H1 (cell line): ENCODE results near the gene ISY1. TPM values are rescaled to one million over a fixed set of nuclear protein-coding genes. Genes with fewer than 3 reads are reported as not detected.

ENCODE experiments used
- BACH1 ChIP-seq: IDR thresholded peaks from 2 replicates; pipeline ENCODE4 v1.6.1; 2012; ENCODE audit warnings: low read length, improper control_type of control experiment
- BRCA1 ChIP-seq: IDR thresholded peaks from 2 replicates; pipeline ENCODE4 v1.6.1; 2012; ENCODE audit warnings: low read depth, low read length, improper control_type of control experiment
- CHD2 ChIP-seq: IDR thresholded peaks from 2 replicates; pipeline ENCODE4 v1.6.1; 2012; ENCODE audit warnings: low read length, improper control_type of control experiment
- CREB1 ChIP-seq: IDR thresholded peaks from 2 replicates; pipeline ENCODE4 v1.6.1; 2012; ENCODE audit warnings: inconsistent platforms
- CTBP2 ChIP-seq: IDR thresholded peaks from 2 replicates; pipeline ENCODE4 v1.7.0; 2011; ENCODE audit warnings: borderline replicate concordance, mild to moderate bottlenecking, moderate library complexity, mixed read lengths, low read length; ENCODE audit not compliant: insufficient read depth, insufficient read length
- EGR1 ChIP-seq: IDR thresholded peaks from 2 replicates; pipeline ENCODE4 v1.6.1; 2011; ENCODE audit warnings: low read depth, low read length, borderline replicate concordance
- EZH2 ChIP-seq: fragments of 200-600 bp; sonication (generic); IDR thresholded peaks from 2 replicates; pipeline ENCODE4 v1.7.1; 2012; ENCODE audit warnings: low read depth, mild to moderate bottlenecking, moderate library complexity, low read length, inconsistent platforms; ENCODE audit not compliant: severe bottlenecking
- GTF2F1 ChIP-seq: IDR thresholded peaks from 2 replicates; pipeline ENCODE4 v1.6.1; 2012; ENCODE audit warnings: low read depth, low read length, improper control_type of control experiment, borderline replicate concordance
- RXRA ChIP-seq: IDR thresholded peaks from 2 replicates; pipeline ENCODE4 v1.6.1; 2011; ENCODE audit warnings: low read depth, mild to moderate bottlenecking, low read length, moderate library complexity; ENCODE audit not compliant: insufficient read depth
- SIRT6 ChIP-seq: IDR thresholded peaks from one replicate; pipeline ENCODE4 v1.7.1; 2012; ENCODE audit warnings: low read length, inconsistent platforms
- SIX5 ChIP-seq: IDR thresholded peaks from 2 replicates; pipeline ENCODE4 v1.6.1; 2011; ENCODE audit warnings: mild to moderate bottlenecking, low read depth, low read length
- SP1 ChIP-seq: IDR thresholded peaks from 2 replicates; pipeline ENCODE4 v1.6.1; 2011; ENCODE audit warnings: low read depth, low read length
- SP4 ChIP-seq: IDR thresholded peaks from 2 replicates; pipeline ENCODE4 v1.6.1; 2012; ENCODE audit warnings: low read length, inconsistent platforms
- SUZ12 ChIP-seq: fragments of 200-600 bp; sonication (generic); IDR thresholded peaks from 2 replicates; pipeline ENCODE4 v1.6.1; 2012; ENCODE audit warnings: mild to moderate bottlenecking, inconsistent platforms, low read length, moderate library complexity, mixed read lengths
- TAF1 ChIP-seq: IDR thresholded peaks from 2 replicates; pipeline ENCODE4 v1.6.1; 2011; ENCODE audit warnings: mild to moderate bottlenecking, low read depth, low read length
- TBP ChIP-seq: IDR thresholded peaks from 2 replicates; pipeline ENCODE4 v1.6.1; 2011; ENCODE audit warnings: low read depth, low read length, improper control_type of control experiment
- TCF12 ChIP-seq: IDR thresholded peaks from 2 replicates; pipeline ENCODE4 v1.6.1; 2011; ENCODE audit warnings: low read depth, mild to moderate bottlenecking, low read length
- polyA plus RNA-seq, 7 experiments: library from polyadenylated mRNA; depleted of rRNA in 3 of 7; stranded (reverse) in 5 of 7; unstranded in 2 of 7; fragments of >200 nt in 5 of 7; fragments of 200-250 nt in 2 of 7; gene quantifications; 1 replicate in 5 of 7; 2 replicates in 1 of 7; 4 replicates in 1 of 7; pipeline versions ENCODE4 v1.2.1 to v1.2.3, GENCODE V29; 2011 to 2013; ENCODE audit warnings: missing spikeins in 2 of 7, mixed read lengths in 2 of 7
- total RNA-seq: library from RNA; stranded (reverse); fragmentation: NEBNext Ultra II Directional; extraction: Animal tissue kit (Norgen Biotek cat#: 25700); gene quantifications from 2 replicates; pipeline ENCODE4 v1.2.1, GENCODE V29; 2021
- TF ChIP-seq, protein P1 (sequence below): IDR thresholded peaks from 2 replicates; pipeline ENCODE4 v1.6.1; 2011; ENCODE audit warnings: low read length, improper control_type of control experiment
- TF ChIP-seq, protein P2 (sequence below), 3 experiments: IDR thresholded peaks; 1 replicate in 2 of 3; 2 replicates in 1 of 3; pipeline versions ENCODE4 v1.5.1 to v1.6.1; 2011; ENCODE audit warnings: low read length in 3 of 3, mild to moderate bottlenecking in 3 of 3, inconsistent platforms in 2 of 3, low read depth in 1 of 3, moderate library complexity in 1 of 3; ENCODE audit not compliant: insufficient read depth in 1 of 3; ENCODE audit errors: control extremely low read depth in 1 of 3
- TF ChIP-seq, protein P3 (sequence below): IDR thresholded peaks from 2 replicates; pipeline ENCODE4 v1.6.1; 2011; ENCODE audit warnings: low read depth, mild to moderate bottlenecking, low read length; ENCODE audit not compliant: insufficient read depth

ISY1 gene
- total and polyA plus RNA-seq, 2 of the 8 experiments (the other 6 are each of a cell fraction or from before 2014, with no cell fraction given) = 16.6 to 38.7 TPM

DNA sequence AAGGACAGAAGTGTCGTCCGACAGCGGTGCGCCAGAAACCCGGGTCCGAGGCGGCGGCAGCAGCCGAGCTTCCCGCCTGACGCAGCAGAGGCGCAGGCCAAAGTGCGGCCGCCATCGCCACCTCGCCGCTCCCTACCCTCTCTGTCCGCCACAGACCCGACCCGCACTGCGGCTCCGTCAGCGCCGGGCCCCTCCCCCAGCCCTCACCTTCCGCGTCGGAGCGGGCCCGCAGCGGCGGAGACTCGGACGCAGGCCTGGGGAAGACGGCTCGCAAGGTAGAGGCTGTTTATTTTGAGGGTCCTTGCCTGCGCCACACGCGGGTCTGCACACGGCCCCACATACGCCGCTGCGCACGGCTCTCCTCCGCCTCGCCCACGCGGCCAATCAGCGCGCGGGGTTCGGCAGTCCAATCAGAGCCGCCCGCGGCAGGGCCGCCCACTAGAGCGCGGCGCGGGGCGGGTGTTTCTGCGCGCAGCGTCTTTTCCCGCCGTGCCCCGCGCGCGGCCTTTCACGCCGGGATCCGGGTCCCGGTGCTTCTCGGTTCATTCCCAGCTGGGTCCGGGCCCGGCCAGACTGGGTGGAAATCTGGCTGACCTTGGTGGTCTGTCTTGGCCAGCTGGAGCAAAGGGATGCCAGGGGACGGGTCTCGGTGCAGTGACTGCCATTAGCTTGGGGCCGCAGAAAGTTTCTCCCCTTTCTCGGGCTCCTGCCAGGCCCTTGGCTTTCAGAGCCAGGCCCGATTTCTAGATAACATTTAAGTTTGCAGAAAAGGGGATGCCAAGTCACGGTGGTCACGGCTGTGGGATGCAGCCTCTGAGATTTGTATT is 22.9 kb upstream of the ISY1 start, which contains the start of gene CNBP (continued):
- TF ChIP-seq RXRA (no peak), CREB1 (peak; percentile 57; the same call in 1 of the 2 replicates), CHD2 (no peak), TBP (peak; percentile 92), BRCA1 (no peak), SIRT6 (no peak), EZH2 (no peak), TAF1 (peak; percentile 95), SP1 (no peak; the same call in 1 of the 2 replicates), SIX5 (no peak), SP4 (peak; percentile 46; the same call in 1 of the 2 replicates), GTF2F1 (0 out of 2 replicates have a peak, but pooled peaks have one; percentile 40), BACH1 (peak; percentile 84), TCF12 (no peak), SUZ12 (peak; percentile 27; the same call in 1 of the 2 replicates), CTBP2 (no peak), EGR1 (peak; percentile 69; the same call in 1 of the 2 replicates)
- TF ChIP-seq, protein P1, sequence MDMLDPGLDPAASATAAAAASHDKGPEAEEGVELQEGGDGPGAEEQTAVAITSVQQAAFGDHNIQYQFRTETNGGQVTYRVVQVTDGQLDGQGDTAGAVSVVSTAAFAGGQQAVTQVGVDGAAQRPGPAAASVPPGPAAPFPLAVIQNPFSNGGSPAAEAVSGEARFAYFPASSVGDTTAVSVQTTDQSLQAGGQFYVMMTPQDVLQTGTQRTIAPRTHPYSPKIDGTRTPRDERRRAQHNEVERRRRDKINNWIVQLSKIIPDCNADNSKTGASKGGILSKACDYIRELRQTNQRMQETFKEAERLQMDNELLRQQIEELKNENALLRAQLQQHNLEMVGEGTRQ = no peak
- TF ChIP-seq, protein P2, sequence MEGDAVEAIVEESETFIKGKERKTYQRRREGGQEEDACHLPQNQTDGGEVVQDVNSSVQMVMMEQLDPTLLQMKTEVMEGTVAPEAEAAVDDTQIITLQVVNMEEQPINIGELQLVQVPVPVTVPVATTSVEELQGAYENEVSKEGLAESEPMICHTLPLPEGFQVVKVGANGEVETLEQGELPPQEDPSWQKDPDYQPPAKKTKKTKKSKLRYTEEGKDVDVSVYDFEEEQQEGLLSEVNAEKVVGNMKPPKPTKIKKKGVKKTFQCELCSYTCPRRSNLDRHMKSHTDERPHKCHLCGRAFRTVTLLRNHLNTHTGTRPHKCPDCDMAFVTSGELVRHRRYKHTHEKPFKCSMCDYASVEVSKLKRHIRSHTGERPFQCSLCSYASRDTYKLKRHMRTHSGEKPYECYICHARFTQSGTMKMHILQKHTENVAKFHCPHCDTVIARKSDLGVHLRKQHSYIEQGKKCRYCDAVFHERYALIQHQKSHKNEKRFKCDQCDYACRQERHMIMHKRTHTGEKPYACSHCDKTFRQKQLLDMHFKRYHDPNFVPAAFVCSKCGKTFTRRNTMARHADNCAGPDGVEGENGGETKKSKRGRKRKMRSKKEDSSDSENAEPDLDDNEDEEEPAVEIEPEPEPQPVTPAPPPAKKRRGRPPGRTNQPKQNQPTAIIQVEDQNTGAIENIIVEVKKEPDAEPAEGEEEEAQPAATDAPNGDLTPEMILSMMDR (IDR thresholded peaks at IDR 0.05; ENCODE audit: control extremely low read depth in 1 of 3, insufficient read depth in 1 of 3, low read depth in 1 of 3, low read length in 3 of 3) = no peak; a peak in 1 of 4 replicates
- TF ChIP-seq, protein P3, sequence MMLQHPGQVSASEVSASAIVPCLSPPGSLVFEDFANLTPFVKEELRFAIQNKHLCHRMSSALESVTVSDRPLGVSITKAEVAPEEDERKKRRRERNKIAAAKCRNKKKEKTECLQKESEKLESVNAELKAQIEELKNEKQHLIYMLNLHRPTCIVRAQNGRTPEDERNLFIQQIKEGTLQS = no peak
